ENCODE results near the gene LEMD2.

LEMD2 gene

DNA sequence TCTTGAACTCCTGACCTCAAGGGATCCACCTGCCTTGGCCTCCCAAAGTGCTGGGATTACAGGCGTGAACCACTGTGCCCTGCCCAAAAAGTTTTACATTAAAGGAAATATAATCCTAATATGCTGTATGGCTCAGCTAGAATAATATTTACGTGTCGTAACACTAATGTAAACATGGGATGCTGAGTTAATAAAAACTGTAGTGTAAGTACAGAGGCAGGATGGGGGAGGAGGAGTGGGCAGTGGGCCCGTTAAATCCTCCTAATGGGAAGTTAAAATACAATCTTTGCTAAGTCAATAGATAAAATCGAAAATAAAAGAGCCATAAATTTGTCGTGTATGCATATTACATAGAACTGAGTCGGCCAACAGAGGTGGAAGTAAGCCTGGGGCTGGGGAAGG lies 30.1 kb downstream of the LEMD2 start:
- H3F3A ChIP-seq (ENCODE audit: control insufficient read depth, insufficient read depth): no peaks in the 10 kb centered on the region
- no peak for TF ChIP-seq CTCF (IDR thresholded peaks at IDR 0.05; ENCODE audit: low read depth, low read length, poor library complexity, severe bottlenecking)
- peaks cover 14% of the 10 kb centered on the region for H3K4me1 ChIP-seq (ENCODE audit: control insufficient read depth, low read length)
- H3K9me3 ChIP-seq (ENCODE audit: control insufficient read depth, insufficient read depth, low read length): no peaks in the 10 kb centered on the region
- H3K27me3 ChIP-seq (ENCODE audit: control insufficient read depth, low read length): peaks cover 6% of the 10 kb centered on the region; the same call in 1 of the 2 replicates
- no peak overlapping the region for H3K4me3 ChIP-seq (ENCODE audit: low read length)
- H3K4me2 ChIP-seq (ENCODE audit: low read length): no peak overlapping the region
- H3K79me2 ChIP-seq (ENCODE audit: control insufficient read depth, low read length): no peaks in the 10 kb centered on the region
- no peak overlapping the region for H3K27ac ChIP-seq (ENCODE audit: low read depth, low read length)
- H3K9me2 ChIP-seq (replicated peaks; ENCODE audit: control insufficient read depth, low read length): no peaks in the 10 kb centered on the region
- no peaks in the 10 kb centered on the region for H4K20me1 ChIP-seq (ENCODE audit: control insufficient read depth, insufficient read depth, low read depth, low read length)
- no peaks in the 10 kb centered on the region for H3K36me3 ChIP-seq (ENCODE audit: control insufficient read depth, low read length)

DNA sequence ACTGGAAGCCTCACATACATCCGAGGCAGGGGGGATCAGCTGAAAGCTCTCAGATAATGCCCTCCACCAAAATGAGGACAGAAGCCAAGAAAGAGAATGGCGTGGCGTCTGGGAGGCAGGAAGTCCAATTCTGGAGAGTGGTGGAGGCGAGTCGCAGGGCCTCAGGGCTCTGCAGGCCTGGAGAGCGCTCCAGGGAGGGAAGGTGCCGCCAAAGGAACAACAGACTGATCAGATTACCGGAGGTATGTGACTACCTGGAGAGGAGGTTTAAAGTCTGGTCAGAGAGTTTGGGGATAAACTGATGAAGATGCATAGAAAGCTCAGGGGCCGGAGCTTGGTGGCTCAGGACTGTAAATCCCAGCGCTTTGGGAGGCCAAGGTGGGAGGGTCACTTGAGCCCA lies 31.0 kb downstream of the LEMD2 start:
- H3F3A ChIP-seq (ENCODE audit: control insufficient read depth, insufficient read depth): no peaks in the 10 kb centered on the region
- TF ChIP-seq CTCF (IDR thresholded peaks at IDR 0.05; ENCODE audit: low read depth, low read length, poor library complexity, severe bottlenecking) (no peak), EZH2phosphoT487 (IDR thresholded peaks at IDR 0.05; ENCODE audit: borderline replicate concordance, low read length) (no peak)
- H3K4me1 ChIP-seq (ENCODE audit: control insufficient read depth, low read length): peaks cover 14% of the 10 kb centered on the region
- no peaks in the 10 kb centered on the region for H3K79me2 ChIP-seq (ENCODE audit: control insufficient read depth, low read length)
- H3K9me2 ChIP-seq (replicated peaks; ENCODE audit: control insufficient read depth, low read length): no peaks in the 10 kb centered on the region
- no peaks in the 10 kb centered on the region for H3K9me3 ChIP-seq (ENCODE audit: control insufficient read depth, insufficient read depth, low read length)
- H3K36me3 ChIP-seq (ENCODE audit: control insufficient read depth, low read length): no peaks in the 10 kb centered on the region
- H3K4me2 ChIP-seq (ENCODE audit: low read length): no peak overlapping the region
- H4K20me1 ChIP-seq (ENCODE audit: control insufficient read depth, insufficient read depth, low read depth, low read length): no peaks in the 10 kb centered on the region
- no peak overlapping the region for H3K4me3 ChIP-seq (ENCODE audit: low read length)
- no peak overlapping the region for H3K27ac ChIP-seq (ENCODE audit: low read depth, low read length)
- peaks cover 6% of the 10 kb centered on the region; the same call in 1 of the 2 replicates for H3K27me3 ChIP-seq (ENCODE audit: control insufficient read depth, low read length)

DNA sequence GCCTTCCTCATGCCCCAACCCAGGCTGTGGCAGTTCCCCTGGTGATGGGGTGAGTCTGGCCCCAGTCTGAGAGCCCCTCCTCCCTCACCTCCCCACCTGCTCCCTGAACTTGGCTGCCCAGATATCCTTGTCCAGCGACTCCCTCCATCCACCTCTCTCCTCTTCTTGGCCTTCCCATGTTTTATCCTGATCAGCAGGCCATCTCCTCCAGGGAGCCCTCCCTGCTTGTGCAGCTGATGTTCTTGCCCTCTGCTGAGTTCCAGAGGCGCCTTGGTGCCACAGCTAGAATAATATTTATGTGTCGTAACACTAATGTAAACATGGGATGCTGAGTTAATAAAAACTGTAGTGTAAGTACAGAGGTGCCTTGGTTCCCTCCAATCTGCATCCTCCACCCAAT lies 31.8 kb downstream of the LEMD2 start:
- Histone ChIP-seq H3K27ac (ENCODE audit: low read depth, low read length) (no peak overlapping the region), H3K9me2 (replicated peaks; ENCODE audit: control insufficient read depth, low read length) (no peaks in the 10 kb centered on the region), H3K4me3 (ENCODE audit: low read length) (no peak overlapping the region), H3K36me3 (ENCODE audit: control insufficient read depth, low read length) (no peaks in the 10 kb centered on the region), H3F3A (ENCODE audit: control insufficient read depth, insufficient read depth) (no peaks in the 10 kb centered on the region), H3K4me2 (ENCODE audit: low read length) (no peak overlapping the region), H3K9me3 (ENCODE audit: control insufficient read depth, insufficient read depth, low read length) (no peaks in the 10 kb centered on the region), H4K20me1 (ENCODE audit: control insufficient read depth, insufficient read depth, low read depth, low read length) (no peaks in the 10 kb centered on the region), H3K79me2 (ENCODE audit: control insufficient read depth, low read length) (no peaks in the 10 kb centered on the region), H3K4me1 (ENCODE audit: control insufficient read depth, low read length) (peaks cover 14% of the 10 kb centered on the region), H3K27me3 (ENCODE audit: control insufficient read depth, low read length) (peaks cover 6% of the 10 kb centered on the region; the same call in 1 of the 2 replicates)
- TF ChIP-seq EZH2phosphoT487 (IDR thresholded peaks at IDR 0.05; ENCODE audit: borderline replicate concordance, low read length): no peak
- TF ChIP-seq CTCF (IDR thresholded peaks at IDR 0.05; ENCODE audit: low read depth, low read length, poor library complexity, severe bottlenecking): no peak
